ENCODE measurements around the gene GALNT6.

The GALNT6 gene

DNA sequence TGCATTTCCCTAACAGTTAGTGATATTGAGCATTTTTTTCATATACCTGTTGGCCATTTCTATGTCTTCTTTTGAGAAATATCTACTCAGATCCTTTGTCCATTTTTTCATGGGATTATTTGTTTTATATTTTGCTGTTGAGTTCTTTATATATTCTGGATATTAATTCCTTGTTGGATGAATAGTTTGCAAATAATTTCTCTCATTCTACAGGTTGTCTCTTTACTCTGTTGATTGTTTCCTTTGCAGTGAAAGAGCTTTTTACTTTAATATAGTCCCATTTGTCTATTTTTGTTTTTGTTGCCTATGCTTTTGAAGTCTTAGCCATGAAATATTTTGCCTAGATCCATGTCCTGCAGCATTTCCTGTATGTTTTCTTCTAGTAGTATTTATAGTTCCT lies 21.9 kb upstream of the GALNT6 start:
- H3K27ac ChIP-seq: no peak overlapping the region
- no peaks in the 10 kb centered on the region for H3K36me3 ChIP-seq (replicated peaks)
- no peaks in the 10 kb centered on the region for H3K27me3 ChIP-seq (replicated peaks)
- no peak for TF ChIP-seq CTCF (IDR thresholded peaks at IDR 0.05; ENCODE audit: low read depth, low read length, missing control alignments)
- H3K4me3 ChIP-seq (ENCODE audit: low read depth, low read length): no peak overlapping the region
- in situ Hi-C loops (cut with HindIII; ENCODE audit: low pct_ligation_motif_present, low sequenced_read_pairs): no loop called here
- no peak for DNase-seq

- DNase-seq: no peak
- H3K27ac ChIP-seq: no peak overlapping the region
- TF ChIP-seq CTCF (IDR thresholded peaks at IDR 0.05; ENCODE audit: low read depth, low read length, missing control alignments): no peak
- no peaks in the 10 kb centered on the region for H3K36me3 ChIP-seq (replicated peaks)
- no peaks in the 10 kb centered on the region for H3K27me3 ChIP-seq (replicated peaks)
- H3K4me3 ChIP-seq (ENCODE audit: low read depth, low read length): no peak overlapping the region
- in situ Hi-C loops (cut with HindIII; ENCODE audit: low pct_ligation_motif_present, low sequenced_read_pairs): no loop called here
Observed at GRCh38 chr12:51409846-51410245, 18.6 kb upstream of the GALNT6 start.

DNA sequence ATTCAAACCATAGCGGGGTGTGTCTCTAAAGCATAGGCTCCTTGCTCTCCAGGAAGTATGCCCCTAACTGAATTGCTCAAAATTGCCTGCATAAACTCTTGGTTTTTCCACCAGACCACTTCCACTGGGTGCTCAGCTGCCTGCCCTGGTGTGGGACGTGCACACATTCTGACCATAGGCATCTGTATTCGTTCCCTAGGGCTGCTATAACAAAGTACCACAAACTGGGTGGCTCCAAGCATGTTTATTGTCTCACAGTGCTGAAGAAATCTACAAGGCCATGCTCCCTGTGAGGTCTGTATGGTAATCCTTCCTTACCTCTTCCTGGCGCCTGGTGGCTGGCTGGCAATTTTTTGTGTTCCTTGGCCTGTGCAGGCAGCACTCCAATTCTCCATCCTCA lies 16.4 kb upstream of the GALNT6 start:
- in situ Hi-C loops (cut with HindIII; ENCODE audit: low pct_ligation_motif_present, low sequenced_read_pairs): no loop called here
- TF ChIP-seq CTCF (IDR thresholded peaks at IDR 0.05; ENCODE audit: low read depth, low read length, missing control alignments): no peak

GRCh38 chr12:51406859-51407258 lies 15.7 kb upstream of the GALNT6 start:
- Histone ChIP-seq H3K36me3 (replicated peaks) (no peaks in the 10 kb centered on the region), H3K27ac (no peak overlapping the region), H3K27me3 (replicated peaks) (no peaks in the 10 kb centered on the region), H3K4me3 (ENCODE audit: low read depth, low read length) (no peak overlapping the region)
- no peak for TF ChIP-seq CTCF (IDR thresholded peaks at IDR 0.05; ENCODE audit: low read depth, low read length, missing control alignments)
- DNase-seq: no peak
- in situ Hi-C loops (cut with HindIII; ENCODE audit: low pct_ligation_motif_present, low sequenced_read_pairs): no loop called here

More for the DNA sequence above, 16.4 kb upstream of the GALNT6 start:
- Histone ChIP-seq H3K36me3 (replicated peaks) (no peaks in the 10 kb centered on the region), H3K27me3 (replicated peaks) (no peaks in the 10 kb centered on the region), H3K4me3 (ENCODE audit: low read depth, low read length) (no peak overlapping the region), H3K27ac (no peak overlapping the region)
- DNase-seq: no peak

DNA sequence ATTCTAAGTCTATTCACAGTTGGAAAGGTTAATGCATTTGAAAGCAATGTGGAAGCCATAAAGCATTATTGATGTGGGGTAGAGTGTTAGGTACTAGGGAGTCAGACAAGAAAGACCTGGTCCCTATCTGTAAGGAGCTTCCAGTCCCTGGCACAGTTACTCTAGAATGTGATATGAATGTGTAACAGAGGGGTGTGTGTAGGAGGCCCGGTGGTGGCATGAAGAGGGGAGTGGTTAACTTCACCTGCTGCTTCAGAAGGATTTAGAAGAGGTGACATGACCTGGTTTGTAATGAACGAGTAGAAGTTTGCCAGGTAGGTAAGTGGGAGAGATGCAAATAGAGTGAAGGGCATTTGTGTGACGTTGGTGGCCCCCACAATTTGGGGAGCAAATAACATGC lies 15.1 kb upstream of the GALNT6 start:
- no peak overlapping the region for H3K27ac ChIP-seq
- no peaks in the 10 kb centered on the region for H3K36me3 ChIP-seq (replicated peaks)
- no peak overlapping the region for H3K4me3 ChIP-seq (ENCODE audit: low read depth, low read length)
- in situ Hi-C loops (cut with HindIII; ENCODE audit: low pct_ligation_motif_present, low sequenced_read_pairs): no loop called here
- no peaks in the 10 kb centered on the region for H3K27me3 ChIP-seq (replicated peaks)
- TF ChIP-seq CTCF (IDR thresholded peaks at IDR 0.05; ENCODE audit: low read depth, low read length, missing control alignments): no peak
- DNase-seq: no peak

GRCh38 chr12:51405801-51406207 lies 14.6 kb upstream of the GALNT6 start:
- H3K4me3 ChIP-seq (ENCODE audit: low read depth, low read length): no peak overlapping the region
- no peaks in the 10 kb centered on the region for H3K36me3 ChIP-seq (replicated peaks)
- in situ Hi-C loops (cut with HindIII; ENCODE audit: low pct_ligation_motif_present, low sequenced_read_pairs): no loop called here
- no peak for TF ChIP-seq CTCF (IDR thresholded peaks at IDR 0.05; ENCODE audit: low read depth, low read length, missing control alignments)
- no peaks in the 10 kb centered on the region for H3K27me3 ChIP-seq (replicated peaks)
- no peak for DNase-seq
- no peak overlapping the region for H3K27ac ChIP-seq

All from brain microvascular endothelial cell (primary cell).